ENCODE measurements around the gene CTSO. TPM values are rescaled to one million over a fixed set of nuclear protein-coding genes. Genes with fewer than 3 reads are reported as not detected.

The CTSO gene
- total and polyA plus RNA-seq, 2 of the 8 experiments (the other 6 are each of a cell fraction or from before 2014, with no cell fraction given): 0.39 to 0.41 TPM

DNA sequence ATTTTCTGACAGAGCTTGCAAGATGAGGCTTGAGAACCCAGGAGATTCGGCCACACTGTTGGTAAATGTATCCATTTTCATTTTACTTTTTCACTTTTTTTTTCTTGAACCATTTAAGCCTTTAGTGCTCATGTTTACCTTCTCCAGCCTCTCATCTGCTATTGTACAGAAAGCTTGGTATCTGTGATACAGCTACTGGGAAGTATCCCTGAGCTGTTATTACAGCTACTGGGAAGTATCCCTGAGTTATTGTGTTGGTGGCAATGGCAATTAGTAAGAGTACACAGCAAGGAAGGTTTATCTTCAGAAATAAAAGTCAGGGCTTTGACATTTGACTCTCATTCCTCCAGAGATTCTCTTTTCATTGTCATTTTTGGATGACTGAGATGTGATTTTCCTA lies 11.8 kb downstream of the CTSO start:
- H3K27ac ChIP-seq (ENCODE audit: low read depth, low read length): no peak overlapping the region
- no peaks in the 10 kb centered on the region for H3K9me3 ChIP-seq (ENCODE audit: insufficient read depth in 2 of 2, low read depth in 1 of 2, low read length in 1 of 2)
- no peak overlapping the region for H4K8ac ChIP-seq (ENCODE audit: extremely low read depth, insufficient read depth, low read length)
- no peak overlapping the region for H3K4ac ChIP-seq (replicated peaks; ENCODE audit: insufficient read length, low read depth, low read length)
- 88% methylated on average over 1 of the region's 1 CpG; no CpG with 5 or more reads in 1 of the 2 experiments for whole genome bisulfite sequencing, 2 experiments (ENCODE audit: extremely low coverage in 1 of 2, insufficient coverage in 1 of 2, insufficient read length in 1 of 2, insufficient replicate concordance in 2 of 2, low coverage in 1 of 2, low lambda C conversion rate in 2 of 2, missing lambda C conversion rate in 1 of 2)
- FAIRE-seq (no peak), DNase-seq (ENCODE audit: low read depth in 1 of 2, low spot score in 2 of 2) (no peak)
- H3K18ac ChIP-seq (ENCODE audit: extremely low read depth, low read length): no peak overlapping the region
- H3K36me3 ChIP-seq (ENCODE audit: control insufficient read depth in 2 of 4, insufficient read depth in 4 of 4, low read length in 3 of 4): no peaks in the 10 kb centered on the region
- H3K4me3 ChIP-seq (ENCODE audit: extremely low read depth in 1 of 4, insufficient read depth in 2 of 4, low read depth in 3 of 4, low read length in 4 of 4): no peak overlapping the region
- H3K9ac ChIP-seq (replicated peaks in 1 of 4; ENCODE audit: extremely low read depth in 1 of 4, low read depth in 3 of 4, low read length in 3 of 4): no peak overlapping the region
- no peak overlapping the region for H4K5ac ChIP-seq (ENCODE audit: insufficient read length, low read depth, low read length)
- H2BK20ac ChIP-seq (ENCODE audit: low read length): no peak overlapping the region
- no peak overlapping the region for H2AK5ac ChIP-seq (ENCODE audit: low read depth, low read length)
- no peaks in the 10 kb centered on the region for H3K79me1 ChIP-seq (ENCODE audit: low read depth, low read length)
- CTCF ChIA-PET (ENCODE audit: partially characterized antibody): interaction anchor here (1.0 to 1.6 kb wide), 2 partner anchors 11 to 131 kb away, joined by 3 to 5 read pairs; partner anchors contain the start of gene CTSO
- H4K20me1 ChIP-seq (replicated peaks in 1 of 2; ENCODE audit: control insufficient read depth in 1 of 2, insufficient read depth in 2 of 2, low read length in 2 of 2): no peaks in the 10 kb centered on the region
- no peak overlapping the region for H4K91ac ChIP-seq (replicated peaks; ENCODE audit: insufficient read length, low read length)
- no peaks in the 10 kb centered on the region for H3K23me2 ChIP-seq (ENCODE audit: low read depth, low read length)
- no peaks in the 10 kb centered on the region for H3K4me1 ChIP-seq (replicated peaks in 1 of 4; ENCODE audit: control insufficient read depth in 3 of 4, insufficient read depth in 4 of 4, low read length in 3 of 4)
- no peak overlapping the region for H2BK15ac ChIP-seq (ENCODE audit: low read length)
- no peak overlapping the region for H3K4me2 ChIP-seq (ENCODE audit: insufficient read depth in 1 of 2, low read depth in 2 of 2, low read length in 2 of 2)
- H2BK5ac ChIP-seq (ENCODE audit: low read depth, low read length): no peak overlapping the region
- no peak overlapping the region for H3K14ac ChIP-seq (ENCODE audit: insufficient read length)
- no peak overlapping the region for H3K56ac ChIP-seq (replicated peaks; ENCODE audit: insufficient read length, low read depth, low read length)
- H3K27me3 ChIP-seq (replicated peaks in 1 of 4; ENCODE audit: control insufficient read depth in 3 of 4, extremely low read depth in 1 of 4, insufficient read depth in 3 of 4, low read length in 3 of 4): peaks cover 0 to 1% (median 0%) of the 10 kb centered on the region in 4 experiments; a peak in 1 of 7 replicates
- no peak overlapping the region for H2AFZ ChIP-seq (ENCODE audit: low read length)
- H3K23ac ChIP-seq (ENCODE audit: insufficient read length): no peak overlapping the region
- no peak overlapping the region for H2BK120ac ChIP-seq (replicated peaks; ENCODE audit: low read depth, low read length)
- POLR2A ChIA-PET (ENCODE audit: partially characterized antibody): interaction anchor here (1.3 kb wide), 1 partner anchor 12 kb away, joined by 4 read pairs; the partner anchor contains the start of gene CTSO
- TF ChIP-seq POLR2AphosphoS5 (IDR thresholded peaks at IDR 0.05; ENCODE audit: low read depth, low read length): no peak
- TF ChIP-seq TAF7 (optimal IDR thresholded peaks at IDR 0.05; ENCODE audit: borderline replicate concordance, low read depth, low read length): no peak
- TF ChIP-seq JUN (IDR thresholded peaks at IDR 0.05; ENCODE audit: low read depth, low read length): no peak
- no peak for TF ChIP-seq KDM1A (IDR thresholded peaks at IDR 0.05; ENCODE audit: borderline replicate concordance, low read length)
- H3K79me2 ChIP-seq (ENCODE audit: control insufficient read depth in 1 of 2, insufficient read depth in 2 of 2, low read length in 2 of 2): no peaks in the 10 kb centered on the region
- no peak overlapping the region for H2BK12ac ChIP-seq (ENCODE audit: low read depth, low read length)
